Left hindlimb (tissue), 1 donor: ENCODE data around the gene CRYGB.
"Not testable (repeated sequence)": the region's sequence is repeated elsewhere in the genome, so short reads cannot be mapped to it uniquely, and the experiment has no call there.

Source experiments
- DNase-seq: peaks from one replicate; pipeline ENCODE4 v3.0.0-alpha.2; 2018

Gene CRYGB

GRCh38 chr2:208148803-208149202 lies 2.8 kb upstream of the CRYGB start:
- DNase-seq: no peak

- no peak for DNase-seq
These were observed 1.8 kb upstream of the CRYGB start for GRCh38 chr2:208147759-208148158.

- no peak for DNase-seq
These were observed 1.1 kb upstream of the CRYGB start for GRCh38 chr2:208147008-208147407.

GRCh38 chr2:208142925-208143799 lies 2.8 kb downstream of the CRYGB start:
- DNase-seq: no peak

- DNase-seq: no peak
These were observed 3.6 kb downstream of the CRYGB start for GRCh38 chr2:208142240-208142924.

- no peak for DNase-seq
These were observed 6.5 kb downstream of the CRYGB start for GRCh38 chr2:208139447-208139846.

- not testable (repeated sequence) for DNase-seq
These were observed 7.6 kb downstream of the CRYGB start for GRCh38 chr2:208138334-208138733.

GRCh38 chr2:208136716-208137094 lies 9.3 kb downstream of the CRYGB start:
- DNase-seq: no peak

GRCh38 chr2:208135794-208136715 lies 9.9 kb downstream of the CRYGB start:
- DNase-seq: no peak

GRCh38 chr2:208134928-208135586 lies 10.9 kb downstream of the CRYGB start:
- DNase-seq: no peak

GRCh38 chr2:208130712-208131110 lies 15.2 kb downstream of the CRYGB start:
- no peak for DNase-seq

- no peak for DNase-seq
These were observed 15.9 kb downstream of the CRYGB start, which contains the start of gene CRYGC for GRCh38 chr2:208129744-208130711. Gene CRYGC, minus strand, starts transcription at chr2:208129828. Its CDS starts 36 bp downstream, at chr2:208129792.

GRCh38 chr2:208128136-208128535 lies 17.8 kb downstream of the CRYGB start:
- DNase-seq: no peak

GRCh38 chr2:208127090-208127489 lies 18.9 kb downstream of the CRYGB start:
- DNase-seq: no peak

- DNase-seq: no peak
These were observed 20.7 kb downstream of the CRYGB start for GRCh38 chr2:208125251-208125650.

- DNase-seq: not testable (repeated sequence)
These were observed 21.8 kb downstream of the CRYGB start, which contains the start of gene CRYGD for GRCh38 chr2:208124013-208124715. Gene CRYGD, minus strand, starts transcription at chr2:208124524. Its CDS starts 51 bp downstream, at chr2:208124473.

- DNase-seq: no peak
These were observed 23.7 kb downstream of the CRYGB start for GRCh38 chr2:208122248-208122647.

- DNase-seq: no peak
These were observed 27.0 kb downstream of the CRYGB start for GRCh38 chr2:208118918-208119317.

GRCh38 chr2:208117390-208117789 lies 28.6 kb downstream of the CRYGB start:
- DNase-seq: not testable (repeated sequence)

GRCh38 chr2:208112969-208113368 lies 33.0 kb downstream of the CRYGB start:
- no peak for DNase-seq
